Skin epidermis (tissue), 12 donors: ENCODE measurements around the gene CIB2.
A peak's percentile ranks its signal among the peaks of the same experiment; 100 is the strongest.

ENCODE experiments used
- H3K27ac ChIP-seq, 21 experiments: fragments of 200-600 bp; sonication (generic) in 11 of 21; one replicate each; pipeline ENCODE4 v1.5.0; 2020; ENCODE audit warnings: mild to moderate bottlenecking in 3 of 21, inconsistent platforms in 2 of 21, moderate library complexity in 2 of 21
- H3K4me3 ChIP-seq, 7 experiments: fragments of 200-600 bp; sonication (generic) in 2 of 7; one replicate each; pipeline ENCODE4 v1.5.0; 2020; ENCODE audit warnings: inconsistent platforms in 2 of 7, mild to moderate bottlenecking in 2 of 7, moderate library complexity in 1 of 7

The CIB2 gene

GRCh38 chr15:78056714-78057269 lies 74.5 kb downstream of the CIB2 start:
- no peak overlapping the region for H3K4me3 ChIP-seq
- H3K27ac ChIP-seq = peak overlapping the region in 20 of 21 experiments; percentile 46 to 95 (median 78)

DNA sequence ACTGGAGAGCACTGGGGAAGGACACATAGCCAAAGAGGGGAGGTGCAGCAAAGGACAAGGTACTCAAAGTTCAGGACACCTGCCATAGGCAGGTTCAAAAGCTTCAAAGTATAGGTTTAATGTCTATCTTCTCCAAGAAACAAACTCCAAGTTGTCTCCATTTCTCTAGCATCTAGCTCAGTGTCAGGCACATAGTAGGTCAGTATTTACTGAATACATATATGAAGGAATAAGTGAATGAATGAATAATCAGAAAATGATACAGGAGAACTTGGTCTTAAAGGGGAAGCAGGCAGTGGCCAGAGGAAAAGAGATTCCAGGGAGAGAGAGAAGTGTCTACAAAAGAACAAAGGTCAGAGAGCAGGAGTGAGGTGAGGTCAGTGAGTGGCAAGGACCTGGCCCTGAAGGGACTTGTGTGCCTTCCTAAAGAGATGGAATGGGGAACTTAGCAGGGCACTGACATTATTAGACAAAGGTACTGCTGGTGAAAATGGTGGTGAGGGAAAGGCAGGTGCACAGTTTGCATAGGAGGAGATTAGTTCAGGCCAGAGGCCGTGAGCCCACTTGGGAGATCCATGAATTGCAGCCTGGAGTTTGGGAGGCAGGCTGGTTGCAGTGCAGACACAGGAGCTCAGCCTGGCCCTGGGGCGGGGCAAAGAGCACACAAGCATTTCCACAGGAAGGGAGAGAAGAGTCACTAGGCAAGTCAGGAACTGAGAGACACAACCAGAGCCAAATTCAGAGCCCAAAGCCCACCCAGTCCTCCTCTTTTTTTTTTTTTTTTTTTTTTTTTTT lies 75.1 kb downstream of the CIB2 start:
- peak overlapping the region; percentile 38 to 95 (median 78) for H3K27ac ChIP-seq
- no peak overlapping the region for H3K4me3 ChIP-seq

- Histone ChIP-seq H3K4me3 (no peak overlapping the region), H3K27ac (peak overlapping the region in 11 of 21 experiments; percentile 7 to 95 (median 78))
Measured at GRCh38 chr15:78054966-78055365, 76.3 kb downstream of the CIB2 start.
